GM19395 (cell line): ENCODE measurements around the gene ZNHIT1.
A peak's percentile ranks its signal among the peaks of the same experiment; 100 is the strongest.
"Not testable (repeated sequence)": the region's sequence is repeated elsewhere in the genome, so short reads cannot be mapped to it uniquely, and the experiment has no call there.

Source experiments
- ATAC-seq: cut with Tn5 transposase; IDR thresholded peaks from one replicate; pipeline ENCODE4 v1.9.1; 2021; ENCODE audit warnings: mild to moderate bottlenecking, moderate library complexity; ENCODE audit not compliant: unreplicated experiment

Gene ZNHIT1

DNA sequence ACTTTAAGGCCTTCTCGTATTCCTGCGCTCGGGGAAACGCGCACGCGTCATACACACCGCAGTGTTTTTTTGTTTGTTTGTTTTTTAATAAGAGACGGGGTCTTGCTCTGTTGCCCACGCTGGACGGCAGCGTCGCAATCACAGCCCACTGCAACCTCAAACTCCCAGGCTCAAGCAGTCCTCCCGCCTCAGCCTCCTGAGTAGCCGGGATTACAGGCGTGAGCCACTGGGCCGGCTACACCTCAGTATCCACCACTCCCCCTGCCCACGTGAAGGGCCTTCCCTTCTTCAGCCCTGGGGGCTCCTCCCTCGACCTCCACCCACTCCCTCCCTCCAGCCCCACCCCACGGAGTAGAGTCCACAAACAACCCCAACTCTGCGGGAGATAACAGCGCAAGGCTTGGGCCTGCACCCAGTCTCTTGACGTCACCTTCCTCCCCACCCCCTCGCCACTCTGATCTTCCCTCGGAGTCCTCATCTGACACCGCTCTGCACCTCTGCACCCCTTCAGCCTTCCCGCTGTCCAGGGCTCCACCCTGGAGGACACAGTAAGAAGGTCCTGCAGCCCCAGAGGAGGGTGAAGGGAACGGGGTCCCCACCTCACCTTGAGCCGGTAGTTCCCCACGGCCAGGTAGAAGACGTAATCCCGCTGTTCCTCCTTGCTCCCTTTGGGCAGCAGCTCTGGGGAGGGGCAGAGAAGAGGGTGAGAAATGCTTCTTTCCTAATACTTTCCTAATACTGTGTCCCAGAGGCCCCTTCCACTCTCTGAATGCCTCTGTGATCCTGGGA is 22.5 kb downstream of the ZNHIT1 start:
- ATAC-seq = no peak

DNA sequence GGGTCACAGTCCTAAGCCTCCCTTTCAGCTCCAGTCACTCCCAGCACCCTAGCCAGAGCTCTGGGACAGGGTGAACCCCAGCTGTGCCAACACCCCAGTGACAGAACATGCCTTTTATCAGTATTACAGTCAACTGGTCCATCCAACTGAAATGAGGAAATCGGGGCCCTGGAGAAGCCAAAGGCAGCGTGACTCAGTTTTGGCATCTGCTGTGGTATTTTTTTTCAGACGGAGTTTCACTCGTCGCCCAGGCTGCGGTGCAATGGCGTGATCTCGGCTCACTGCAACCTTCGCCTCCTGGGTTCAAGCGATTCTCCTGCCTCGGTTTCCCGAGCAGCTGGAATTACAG is 23.0 kb downstream of the ZNHIT1 start:
- no peak for ATAC-seq

DNA sequence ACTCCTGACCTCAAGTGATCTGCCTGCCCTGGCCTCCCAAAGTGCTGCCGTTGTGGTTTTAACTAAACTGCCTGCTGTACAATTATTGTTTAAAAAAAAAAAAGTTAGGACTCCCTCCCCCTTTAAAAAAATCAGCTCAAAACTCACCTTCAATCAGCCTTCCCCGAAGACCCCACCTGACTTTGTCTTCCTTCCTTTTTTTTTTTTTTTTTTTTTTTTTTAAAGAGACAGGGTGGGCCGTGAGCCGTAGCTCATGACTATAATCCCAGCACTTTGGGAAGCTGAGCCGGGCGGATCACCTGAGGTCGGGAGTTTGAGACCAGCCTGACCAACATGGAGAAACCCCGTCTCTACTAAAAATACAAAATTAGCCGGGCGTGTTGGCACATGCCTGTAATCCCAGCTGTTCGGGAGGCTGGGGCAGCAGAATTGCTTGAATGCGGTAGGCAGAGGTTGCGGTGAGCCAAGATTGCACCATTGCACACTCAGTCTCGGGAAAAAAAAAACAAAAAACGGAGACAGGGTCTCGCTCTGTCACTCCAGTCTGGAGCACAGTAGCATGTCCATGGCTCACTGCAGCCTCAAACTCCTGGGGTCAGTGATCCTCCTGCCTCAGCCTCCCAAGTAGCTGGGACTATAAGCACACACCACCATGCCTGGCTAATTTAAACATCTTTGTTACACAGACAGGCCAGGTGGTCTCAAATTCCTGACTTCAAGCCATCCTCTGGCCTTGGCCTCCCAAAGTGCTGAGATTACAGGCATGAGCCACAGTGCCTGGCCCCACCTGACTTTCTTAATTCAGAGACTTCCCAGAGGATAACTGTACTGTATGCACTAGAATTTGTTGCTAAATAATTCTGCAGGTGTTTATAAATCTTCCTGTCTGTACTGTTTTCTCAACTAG is 23.7 kb downstream of the ZNHIT1 start:
- no peak for ATAC-seq

DNA sequence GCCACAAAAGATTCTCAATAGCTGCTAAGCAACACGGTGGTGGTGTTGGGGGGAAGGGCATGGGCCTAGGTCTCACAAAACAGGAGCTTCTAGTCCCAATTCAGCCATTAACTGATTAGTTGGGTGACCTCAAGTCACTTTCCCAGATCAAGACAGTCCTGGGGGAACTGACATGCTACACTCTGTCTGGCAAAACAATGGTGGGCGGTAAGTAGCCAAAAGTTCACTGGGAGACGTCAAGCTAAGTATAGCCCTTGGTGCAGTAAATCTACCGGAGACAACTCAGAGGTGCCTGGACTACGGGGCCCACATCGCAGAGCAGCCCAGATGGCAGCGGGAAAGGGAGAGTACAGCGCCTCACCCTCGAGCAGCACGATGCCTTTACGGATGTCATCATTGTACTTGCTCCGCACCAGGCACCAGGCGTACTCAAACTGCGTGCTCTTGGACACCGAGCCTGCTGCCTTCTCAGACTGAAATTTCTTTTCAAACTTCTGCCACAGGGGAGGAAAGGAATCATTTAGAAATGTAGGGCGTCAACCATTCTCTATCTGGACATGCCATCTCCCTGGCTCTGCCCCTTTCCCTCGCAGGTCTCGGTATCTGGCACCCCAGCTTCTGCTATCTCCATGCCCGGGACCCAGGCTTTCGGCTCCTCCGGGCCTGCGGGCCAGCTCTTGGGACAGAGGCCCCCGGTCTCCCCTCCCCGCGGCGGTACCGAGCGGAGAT is 25.8 kb downstream of the ZNHIT1 start:
- no peak for ATAC-seq

DNA sequence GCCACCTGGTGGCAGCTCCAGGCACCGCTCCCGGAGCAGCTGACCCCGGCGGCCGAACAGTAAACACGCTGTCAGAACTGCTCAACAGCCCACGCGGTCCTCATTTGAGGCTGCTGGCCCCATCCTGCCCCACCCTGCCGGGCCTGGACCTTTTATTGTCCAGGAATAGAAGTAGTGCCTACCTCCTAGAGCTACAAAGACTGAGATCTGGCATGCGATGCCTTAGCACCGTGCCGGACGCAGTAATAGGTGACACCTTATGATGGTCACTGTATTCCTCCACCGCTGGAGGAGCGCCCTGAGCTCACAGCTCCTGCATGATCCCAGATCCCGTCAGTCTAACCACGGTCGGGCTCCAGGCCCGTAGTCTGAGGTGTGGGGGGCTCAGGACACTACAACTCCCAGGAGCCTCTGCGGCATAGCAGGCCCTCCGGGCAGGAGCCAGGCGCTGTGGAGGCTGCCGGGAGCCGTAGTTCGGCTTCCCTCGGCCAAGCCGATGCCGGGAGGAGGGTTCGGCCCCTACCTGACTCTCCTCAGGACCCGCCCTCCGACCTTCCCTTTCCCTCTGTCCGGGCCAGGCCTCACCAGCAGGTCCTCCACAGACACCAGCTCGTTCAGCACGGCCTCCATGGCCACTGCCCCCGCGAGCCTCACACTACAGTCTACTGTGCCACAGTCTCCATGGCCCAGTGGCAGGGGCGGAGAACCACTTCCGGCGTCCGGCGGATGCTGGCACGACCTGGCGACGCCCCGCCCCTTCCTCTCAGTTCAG is 26.6 kb downstream of the ZNHIT1 start, which contains the start of gene FIS1:
TSS of gene FIS1 (minus strand) at position 707 of the 772 bp plus-strand sequence. CDS start at position 630, 77 bp downstream.
- peak; percentile 94 for ATAC-seq

DNA sequence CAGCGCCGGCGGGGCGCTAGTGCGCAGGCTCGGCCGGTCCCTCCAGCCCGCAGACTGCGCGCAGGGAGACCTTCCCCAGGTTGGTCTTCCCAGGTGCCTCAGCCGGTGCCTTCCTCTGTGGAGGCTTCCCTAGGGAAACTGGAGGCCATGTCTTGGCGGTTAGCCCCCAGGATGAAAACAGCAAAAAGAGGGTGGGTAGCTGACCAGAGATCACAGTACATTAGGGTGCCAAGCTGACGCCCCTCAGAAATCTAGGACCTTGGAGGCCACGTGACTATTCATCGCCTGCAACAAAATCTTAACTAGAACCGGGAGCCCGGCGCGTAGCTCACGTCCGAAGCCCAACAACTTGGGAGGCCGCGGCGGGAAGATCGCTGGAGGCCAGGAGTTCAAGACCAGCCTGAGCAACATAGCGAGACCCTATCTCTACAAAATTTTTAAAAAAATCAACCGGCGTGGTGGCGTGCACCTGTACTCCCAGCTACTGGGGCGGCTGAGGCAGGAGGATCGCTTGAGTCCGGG is 27.2 kb downstream of the ZNHIT1 start:
- ATAC-seq = no peak

DNA sequence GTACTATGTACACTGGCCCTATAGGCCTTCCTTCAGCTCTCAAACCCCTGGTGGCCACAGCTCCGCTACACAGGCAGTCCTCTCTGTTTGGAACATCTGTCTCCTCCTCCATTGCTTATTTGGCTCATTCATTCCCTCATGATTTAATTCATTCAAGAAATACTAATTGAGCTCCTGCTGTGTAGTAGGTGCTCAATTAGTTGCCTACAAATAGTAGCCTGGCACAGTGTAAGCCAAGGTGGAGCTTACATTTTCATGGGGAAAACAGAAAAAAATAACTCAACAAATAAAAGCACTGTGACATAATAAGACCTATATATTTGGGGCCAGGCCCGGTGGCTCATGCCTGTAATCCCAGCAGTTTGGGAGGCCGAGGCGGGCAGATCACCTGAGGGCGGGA is 30.3 kb downstream of the ZNHIT1 start:
- ATAC-seq = no peak

DNA sequence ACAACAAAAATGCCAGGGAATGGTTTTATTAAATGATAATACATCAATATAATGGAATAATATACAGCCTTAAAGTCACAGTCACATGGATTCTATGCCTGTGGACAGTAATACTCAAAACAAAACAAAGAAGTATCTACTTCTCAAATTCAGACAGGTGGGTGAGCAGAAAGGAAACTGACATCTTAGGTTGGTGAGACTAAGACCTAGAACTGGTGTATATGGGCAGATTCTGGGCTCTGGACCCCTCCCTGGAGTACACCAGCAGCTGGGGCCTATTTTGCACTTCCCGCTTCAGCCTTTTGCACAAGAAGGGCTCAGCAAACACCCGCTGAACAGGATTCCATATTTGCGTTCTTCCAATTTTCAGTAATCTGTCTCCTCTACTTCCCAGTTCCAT is 32.4 kb downstream of the ZNHIT1 start:
- ATAC-seq = no peak

DNA sequence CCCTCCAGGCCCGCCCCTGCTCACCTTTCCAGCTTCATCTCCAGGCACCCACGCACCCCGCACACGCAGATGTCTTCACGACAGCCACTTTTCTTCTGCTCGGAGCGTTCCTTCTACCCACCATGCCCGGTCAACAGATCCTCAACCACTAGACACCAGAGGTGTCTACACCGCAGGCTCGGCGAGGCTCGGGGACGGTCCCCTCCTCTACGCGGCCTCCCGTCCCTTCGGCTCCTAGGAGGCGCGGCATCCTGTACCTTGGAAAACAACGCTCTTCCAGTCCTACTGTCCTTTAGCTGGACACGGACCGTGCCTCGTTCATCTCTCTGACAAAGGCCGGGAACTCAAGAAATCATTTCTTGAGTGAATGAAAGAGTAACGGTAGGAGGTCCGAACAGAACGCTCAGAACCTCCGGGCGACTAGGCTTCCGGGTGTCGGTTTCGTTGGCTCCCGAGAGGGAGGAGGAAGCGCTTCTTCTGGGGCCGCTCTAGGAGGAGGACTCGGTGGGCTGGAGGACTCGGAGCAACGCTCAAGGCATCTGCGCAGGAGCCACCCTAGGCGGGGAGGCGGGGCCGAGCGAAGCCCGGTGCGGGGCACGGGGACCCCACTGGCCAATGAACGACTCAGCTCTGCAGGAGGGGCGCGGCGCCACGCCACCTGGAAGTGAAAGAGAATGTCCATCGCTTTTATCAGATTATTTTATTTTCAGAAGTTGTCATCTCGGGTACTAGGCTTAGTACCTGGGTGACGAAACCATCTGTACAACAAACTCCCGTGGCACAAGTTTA is 34.1 kb downstream of the ZNHIT1 start:
- peak; percentile 94 for ATAC-seq

DNA sequence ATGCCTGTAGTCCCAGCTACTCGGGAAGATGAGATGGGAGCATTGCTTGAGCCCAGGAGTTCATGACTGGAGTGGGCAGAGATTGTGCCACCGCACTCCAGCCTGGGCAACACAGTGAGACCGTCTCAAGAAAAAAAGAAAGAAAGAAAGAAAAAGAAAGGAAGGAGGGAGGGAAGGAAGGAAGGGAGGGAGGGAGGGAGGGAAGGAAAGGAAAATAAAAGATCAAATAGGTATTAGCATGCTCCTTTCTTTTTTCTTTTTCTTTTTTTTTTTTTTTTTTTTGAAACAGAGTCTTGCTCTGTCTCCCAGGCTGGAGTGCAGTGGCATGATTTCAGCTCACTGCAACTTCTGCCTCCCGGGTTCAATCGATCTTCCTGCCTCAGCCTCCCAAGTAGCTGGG is 35.2 kb downstream of the ZNHIT1 start:
- not testable (repeated sequence) for ATAC-seq

DNA sequence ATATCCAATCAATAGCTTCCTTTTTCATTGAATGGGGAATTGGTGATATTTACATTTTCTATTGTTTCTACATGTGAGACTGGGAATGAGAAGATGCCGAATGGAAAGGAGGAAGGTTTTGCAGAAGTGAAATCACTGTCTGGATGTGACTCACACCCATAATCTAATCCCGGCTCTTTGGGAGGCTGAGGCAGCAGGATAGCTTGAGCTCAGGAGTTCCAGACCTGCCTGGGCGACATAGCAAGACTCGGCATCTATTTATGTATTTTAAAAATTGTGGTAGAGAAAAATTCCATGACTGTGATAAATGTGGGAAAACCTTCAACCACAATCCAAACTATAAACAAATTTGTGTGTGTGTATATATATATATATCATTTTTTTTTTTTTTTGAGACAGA is 37.8 kb downstream of the ZNHIT1 start:
- no peak for ATAC-seq

DNA sequence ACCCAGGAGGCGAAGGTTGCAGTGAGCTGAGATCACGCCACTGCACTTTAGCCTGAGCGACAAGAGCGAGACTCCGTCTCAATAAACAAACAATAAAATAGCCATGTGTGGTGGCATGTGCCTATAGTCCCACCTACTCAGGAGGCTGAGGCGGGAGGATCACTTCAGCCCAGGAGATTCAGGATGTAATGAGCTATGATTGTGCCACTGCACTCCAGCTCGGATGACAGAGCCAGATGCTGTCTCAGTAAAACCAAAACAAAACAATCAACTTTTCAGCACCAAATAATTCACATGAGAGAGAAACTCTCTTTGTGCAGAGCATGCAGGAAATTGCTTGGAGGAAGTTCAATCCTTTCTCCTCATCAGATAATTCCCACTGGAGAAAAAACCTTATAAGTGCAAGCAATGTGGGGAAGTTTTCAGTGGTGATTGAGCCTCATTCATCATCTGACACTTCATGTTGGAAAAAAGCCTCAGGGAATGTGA is 40.3 kb downstream of the ZNHIT1 start:
- ATAC-seq = no peak

DNA sequence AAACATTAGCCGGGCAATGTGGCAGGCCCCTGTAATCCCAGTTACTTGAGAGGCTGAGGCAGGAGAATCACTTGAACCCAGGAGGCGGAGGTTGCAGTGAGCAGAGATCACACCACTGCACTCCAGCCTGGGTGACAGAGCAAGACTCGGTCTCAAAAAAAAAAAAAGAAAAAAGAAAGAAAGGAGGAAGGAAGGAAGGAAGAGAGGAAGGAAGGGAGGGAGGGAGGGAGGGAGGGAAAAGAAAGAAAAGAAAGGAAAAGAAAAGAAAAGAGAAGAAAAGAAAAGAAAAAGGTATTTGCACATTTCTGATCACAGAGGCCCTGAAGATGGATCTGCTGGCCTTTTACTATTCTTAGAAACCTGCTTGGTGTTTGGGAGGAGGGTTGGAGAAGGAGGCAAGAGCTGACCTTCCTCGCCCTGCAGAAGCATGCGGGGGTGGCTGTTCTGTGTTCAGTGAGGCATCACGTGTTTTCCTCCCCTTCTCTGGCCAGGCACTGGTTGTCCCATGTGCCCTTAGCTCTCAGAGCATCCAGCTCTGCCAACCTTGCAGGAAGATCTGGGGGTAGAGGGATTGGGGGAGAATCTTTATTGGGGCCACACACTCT is 46.2 kb downstream of the ZNHIT1 start:
- ATAC-seq = not testable (repeated sequence)

DNA sequence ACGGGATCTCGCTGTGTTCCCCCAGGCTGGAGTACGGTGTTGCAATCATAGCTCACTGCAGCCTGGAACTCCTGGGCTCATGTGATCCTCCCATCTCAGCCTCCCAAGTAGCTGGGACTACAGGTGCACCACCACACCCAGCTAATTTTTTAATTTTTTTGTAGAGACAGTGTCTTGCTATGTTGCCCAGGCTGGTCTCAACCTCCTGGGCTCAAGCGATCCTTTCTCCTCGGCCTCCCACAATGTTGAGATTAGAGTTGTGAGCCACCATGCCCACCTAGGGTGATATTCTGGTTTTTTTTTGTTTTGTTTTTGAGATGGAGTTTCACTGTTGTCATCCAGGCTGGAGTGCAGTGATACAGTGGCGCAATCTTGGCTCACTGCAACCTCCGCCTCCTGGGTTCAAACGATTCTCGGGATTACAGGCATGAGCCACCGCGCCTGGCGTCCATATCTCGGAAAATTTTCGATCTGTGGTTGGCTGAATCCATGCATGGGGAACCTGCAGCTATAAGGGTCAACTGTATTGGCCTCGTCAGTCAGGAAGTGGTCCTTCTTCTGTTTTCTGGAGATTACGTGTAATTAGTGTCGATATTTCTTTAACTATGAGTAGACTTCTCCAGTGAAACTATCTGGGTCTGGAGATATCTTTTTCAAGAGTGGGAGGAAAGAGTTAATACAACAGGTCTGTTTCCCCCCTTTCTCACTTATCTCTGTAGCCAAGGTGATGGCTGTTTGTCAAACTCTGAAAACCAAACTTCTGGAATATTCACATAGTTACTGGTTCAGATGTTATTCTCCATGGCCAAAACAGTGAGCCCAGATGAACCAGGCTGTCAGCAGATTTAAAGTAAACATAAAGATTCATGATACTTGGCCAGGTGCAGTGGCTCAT is 47.9 kb downstream of the ZNHIT1 start:
- ATAC-seq = no peak

DNA sequence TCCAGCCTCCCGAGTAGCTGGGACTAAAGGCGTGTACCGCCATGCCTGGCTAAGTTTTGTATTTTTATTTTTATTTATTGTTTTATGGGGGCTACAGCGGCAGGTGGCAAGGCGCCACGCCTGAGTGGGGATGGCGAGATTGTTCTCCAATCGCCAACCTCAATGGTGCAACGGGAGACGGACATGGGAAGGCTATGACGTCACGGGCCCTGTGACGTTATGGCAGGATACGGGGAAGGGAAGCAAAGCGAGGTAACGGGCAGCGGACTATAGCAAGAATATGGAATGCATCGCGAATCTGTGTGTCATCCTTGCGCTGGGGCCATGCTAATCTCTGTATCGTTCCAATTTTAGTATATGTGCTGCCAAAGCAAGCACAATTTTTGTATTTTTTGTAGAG is 51.7 kb downstream of the ZNHIT1 start:
- no peak for ATAC-seq

DNA sequence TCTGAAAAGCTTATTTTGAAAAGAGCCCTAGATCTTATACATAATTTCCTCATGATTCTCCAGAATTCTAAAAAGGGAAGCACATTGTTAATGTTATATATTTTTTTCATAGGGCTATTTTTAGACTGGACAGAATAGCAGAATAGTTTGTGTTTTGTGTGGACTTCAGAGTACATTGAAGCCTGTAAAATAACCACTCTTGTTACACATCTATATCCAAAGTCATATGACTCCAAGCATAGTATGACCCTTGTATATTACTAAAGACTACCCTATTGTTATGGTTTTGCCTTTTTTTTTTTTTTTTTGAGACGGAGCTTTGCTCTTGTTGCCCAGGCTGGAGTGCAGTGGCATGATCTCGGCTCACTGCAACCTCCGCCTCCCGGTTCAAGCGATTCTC is 53.1 kb downstream of the ZNHIT1 start:
- ATAC-seq = no peak

DNA sequence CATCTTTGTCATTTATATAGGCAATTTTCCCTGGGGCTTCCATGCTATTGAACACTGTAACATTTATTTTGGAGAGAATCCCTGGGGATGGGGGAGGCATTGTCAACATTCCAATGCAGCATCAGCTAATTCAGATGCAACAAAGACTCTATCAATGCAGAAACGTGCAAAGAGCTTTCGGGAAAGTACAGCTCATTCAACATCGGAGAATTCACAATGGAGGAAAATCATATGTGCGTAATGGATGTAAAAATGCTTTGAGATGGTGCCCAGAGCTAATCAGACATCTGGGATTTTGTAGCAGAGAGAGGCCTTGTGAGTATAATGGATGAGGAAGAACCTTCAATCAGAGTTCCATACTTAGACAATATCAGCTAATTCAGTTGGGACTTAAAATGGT is 55.2 kb downstream of the ZNHIT1 start:
- ATAC-seq = no peak
